ENCODE data around the gene DDX23.

GRCh38 chr12:48788524-48788853 lies 63.5 kb downstream of the DDX23 start:
- TF ChIP-seq CTCF (IDR thresholded peaks at IDR 0.05) = no peak
- no peak for TF ChIP-seq EP300 (IDR thresholded peaks at IDR 0.05)
- no peak for TF ChIP-seq POLR2A (IDR thresholded peaks at IDR 0.05)
